Thoracic aorta (tissue), 2 donors: ENCODE data around the gene ARPP19. TPM values are rescaled to one million over a fixed set of nuclear protein-coding genes. Genes with fewer than 3 reads are reported as not detected.

Source experiments
- ATAC-seq: fragments of 150-250 bp; one replicate; pipeline ENCODE4 v1.8.0; 2017; ENCODE audit warnings: low read depth; ENCODE audit not compliant: insufficient number of reproducible peaks, low FRiP score
- DNase-seq: peaks from one replicate; pipeline ENCODE4 v3.0.0-alpha.2; 2020; ENCODE audit warnings: low spot score
- H3K27ac ChIP-seq, 2 donors: fragments of 200-600 bp; sonication (generic); 1 replicate in 1 of 2; 2 replicates in 1 of 2; pipeline ENCODE4 v1.5.1; 2016; ENCODE audit warnings: mild to moderate bottlenecking in 2 of 2, moderate library complexity in 2 of 2
- H3K27me3 ChIP-seq: fragments of 200-600 bp; sonication (generic); replicated peaks from 2 replicates; pipeline ENCODE4 v1.6.0; 2016; ENCODE audit warnings: mild to moderate bottlenecking; ENCODE audit not compliant: insufficient read depth
- H3K36me3 ChIP-seq: fragments of 200-600 bp; sonication (generic); one replicate; pipeline ENCODE4 v1.5.1; 2016
- H3K4me1 ChIP-seq, 2 donors: fragments of 200-600 bp; sonication (generic); 1 replicate in 1 of 2; 2 replicates in 1 of 2; pipeline versions ENCODE4 v1.5.1 to v1.6.0; 2016; ENCODE audit warnings: low read depth in 2 of 2, mild to moderate bottlenecking in 1 of 2; ENCODE audit not compliant: control insufficient read depth in 1 of 2
- H3K4me3 ChIP-seq: fragments of 200-600 bp; sonication (generic); 2 replicates; pipeline ENCODE4 v1.5.1; 2016; ENCODE audit warnings: mild to moderate bottlenecking
- H3K9me3 ChIP-seq: fragments of 200-600 bp; sonication (generic); 2 replicates; pipeline ENCODE4 v1.5.1; 2016
- CTCF ChIP-seq: fragments of 200-600 bp; sonication (generic); IDR thresholded peaks from one replicate; pipeline ENCODE4 v1.5.1; 2019; ENCODE audit warnings: antibody characterized with exemption
- total RNA-seq, 2 donors: library from RNA; depleted of rRNA; stranded (reverse); fragments of >200 nt; gene quantifications; one replicate each; pipeline versions ENCODE4 v1.1.0 to v1.2.3, GENCODE V29; 2016

ARPP19 gene
- total RNA-seq, 2 donors from 2014 or later, result 102 to 172 TPM

- no peak for ATAC-seq
- H3K9me3 ChIP-seq, result no peaks in the 10 kb centered on the region
- no peaks in the 10 kb centered on the region for H3K27me3 ChIP-seq
- DNase-seq, result no peak
- TF ChIP-seq CTCF, result no peak
- no peak overlapping the region for H3K27ac ChIP-seq
- no peak overlapping the region for H3K4me3 ChIP-seq
- H3K36me3 ChIP-seq, result no peaks in the 10 kb centered on the region
- no peaks in the 10 kb centered on the region for H3K4me1 ChIP-seq
Observed at GRCh38 chr15:52511084-52511483, 57.7 kb downstream of the ARPP19 start.

- no peak for ATAC-seq
- Histone ChIP-seq H3K27ac (no peak overlapping the region), H3K36me3 (no peaks in the 10 kb centered on the region), H3K4me3 (no peak overlapping the region), H3K27me3 (no peaks in the 10 kb centered on the region), H3K9me3 (no peaks in the 10 kb centered on the region), H3K4me1 (no peaks in the 10 kb centered on the region)
- DNase-seq, result no peak
- no peak for TF ChIP-seq CTCF
Observed at GRCh38 chr15:52509500-52510245, 59.2 kb downstream of the ARPP19 start.

- no peak for DNase-seq
- Histone ChIP-seq H3K4me1 (no peaks in the 10 kb centered on the region), H3K36me3 (no peaks in the 10 kb centered on the region), H3K27ac (no peak overlapping the region), H3K4me3 (no peak overlapping the region), H3K27me3 (no peaks in the 10 kb centered on the region), H3K9me3 (no peaks in the 10 kb centered on the region)
- no peak for TF ChIP-seq CTCF
- no peak for ATAC-seq
Observed at GRCh38 chr15:52506549-52506948, 62.3 kb downstream of the ARPP19 start.

GRCh38 chr15:52505151-52505550 lies 63.7 kb downstream of the ARPP19 start:
- Histone ChIP-seq H3K27ac (no peak overlapping the region), H3K9me3 (no peaks in the 10 kb centered on the region), H3K36me3 (no peaks in the 10 kb centered on the region), H3K4me1 (no peaks in the 10 kb centered on the region), H3K4me3 (no peak overlapping the region), H3K27me3 (no peaks in the 10 kb centered on the region)
- ATAC-seq (no peak), DNase-seq (no peak)
- no peak for TF ChIP-seq CTCF

- no peak overlapping the region for H3K27ac ChIP-seq
- no peak for TF ChIP-seq CTCF
- no peak for ATAC-seq
- no peak for DNase-seq
- no peaks in the 10 kb centered on the region for H3K36me3 ChIP-seq
- H3K9me3 ChIP-seq, result no peaks in the 10 kb centered on the region
- H3K4me3 ChIP-seq, result no peak overlapping the region
- no peaks in the 10 kb centered on the region for H3K27me3 ChIP-seq
- no peaks in the 10 kb centered on the region for H3K4me1 ChIP-seq
Observed at GRCh38 chr15:52503788-52504496, 64.9 kb downstream of the ARPP19 start.
